GM23338 (cell line): Measurements from ENCODE around the gene UNKL. TPM values are rescaled to one million over a fixed set of nuclear protein-coding genes. Genes with fewer than 3 reads are reported as not detected.

Experiments
- ATAC-seq: fragments of 200-7000 bp; cut with Tn5 transposase; 3 replicates; pipeline ENCODE4 v1.9.1; 2020
- DNase-seq: peaks from one replicate; pipeline ENCODE4 v3.0.0-alpha.2; 2015; ENCODE audit warnings: low spot score
- H2AFZ ChIP-seq: fragments of 200-600 bp; sonication (generic); 2 replicates; pipeline ENCODE4 v1.8.0; 2016; ENCODE audit warnings: antibody characterized with exemption, mild to moderate bottlenecking, moderate library complexity
- H3F3A ChIP-seq: fragments of 200-600 bp; sonication (generic); replicated peaks from 2 replicates; pipeline ENCODE4 v1.8.0; 2017; ENCODE audit warnings: antibody characterized with exemption, mixed run types, low read depth
- H3K27ac ChIP-seq: fragments of 200-600 bp; sonication (generic); 2 replicates; pipeline ENCODE4 v1.6.1; 2016; ENCODE audit warnings: low read depth
- H3K27me3 ChIP-seq: fragments of 200-600 bp; sonication (generic); 2 replicates; pipeline ENCODE4 v1.8.0; 2016; ENCODE audit warnings: mild to moderate bottlenecking, mixed run types, moderate library complexity; ENCODE audit not compliant: insufficient read depth
- H3K36me3 ChIP-seq: fragments of 200-600 bp; sonication (generic); 2 replicates; pipeline ENCODE4 v1.8.0; 2016; ENCODE audit warnings: mild to moderate bottlenecking; ENCODE audit not compliant: insufficient read depth
- H3K4me1 ChIP-seq: fragments of 200-600 bp; sonication (generic); 2 replicates; pipeline ENCODE4 v1.8.0; 2016; ENCODE audit warnings: mild to moderate bottlenecking, moderate library complexity; ENCODE audit not compliant: insufficient read depth
- H3K4me2 ChIP-seq: fragments of 200-600 bp; sonication (generic); 2 replicates; pipeline ENCODE4 v1.7.1; 2017; ENCODE audit warnings: mixed run types
- H3K4me3 ChIP-seq: fragments of 200-600 bp; sonication (generic); 2 replicates; pipeline ENCODE4 v1.6.1; 2016; ENCODE audit warnings: mixed run types
- H3K79me2 ChIP-seq: fragments of 200-600 bp; sonication (generic); replicated peaks from 2 replicates; pipeline ENCODE4 v1.8.0; 2017; ENCODE audit warnings: mild to moderate bottlenecking; ENCODE audit not compliant: insufficient read depth
- H3K9me2 ChIP-seq: fragments of 200-600 bp; sonication (generic); 2 replicates; pipeline ENCODE4 v1.8.0; 2017; ENCODE audit not compliant: insufficient read depth
- H4K20me1 ChIP-seq: fragments of 200-600 bp; sonication (generic); replicated peaks from 2 replicates; pipeline ENCODE4 v1.8.0; 2017; ENCODE audit warnings: mild to moderate bottlenecking; ENCODE audit not compliant: insufficient read depth
- H3K27ac Mint-ChIP-seq: 2 replicates; pipeline ENCODE4 v1.8.0; 2020; ENCODE audit warnings: inconsistent platforms, mild to moderate bottlenecking, moderate library complexity, mixed read lengths
- H3K27me3 Mint-ChIP-seq: 3 replicates; pipeline ENCODE4 v1.8.0; 2022; ENCODE audit warnings: low read depth, mild to moderate bottlenecking, moderate library complexity, mixed read lengths, inconsistent platforms; ENCODE audit not compliant: insufficient read depth, poor library complexity
- H3K36me3 Mint-ChIP-seq: 3 replicates; pipeline ENCODE4 v1.8.0; 2021; ENCODE audit warnings: low read depth, mild to moderate bottlenecking, inconsistent platforms, moderate library complexity, mixed read lengths
- H3K4me1 Mint-ChIP-seq: 3 replicates; pipeline ENCODE4 v1.8.0; 2020; ENCODE audit warnings: mild to moderate bottlenecking, inconsistent platforms, mixed read lengths
- H3K4me3 Mint-ChIP-seq: 3 replicates; pipeline ENCODE4 v1.8.0; 2021; ENCODE audit warnings: moderate library complexity, mild to moderate bottlenecking, inconsistent platforms, mixed read lengths
- H3K9me3 Mint-ChIP-seq: 3 replicates; pipeline ENCODE4 v1.8.0; 2020; ENCODE audit warnings: moderate library complexity, mild to moderate bottlenecking, inconsistent platforms, mixed read lengths
- NANOG ChIP-seq: IDR thresholded peaks from 2 replicates; pipeline ENCODE4 v1.6.1; 2016; ENCODE audit warnings: antibody characterized with exemption, borderline replicate concordance
- POLR2AphosphoS5 ChIP-seq: IDR thresholded peaks from 2 replicates; pipeline ENCODE4 v1.6.1; 2016; ENCODE audit warnings: antibody characterized with exemption, low read depth
- STAT1 ChIP-seq: IDR thresholded peaks from one replicate; pipeline ENCODE4 v1.6.1; 2016; ENCODE audit warnings: antibody characterized with exemption; ENCODE audit not compliant: unreplicated experiment
- ZNF331 ChIP-seq: fragments of 250-450 bp; sonication (Bioruptor Pico); IDR thresholded peaks from 2 replicates; pipeline ENCODE4 v1.5.0; 2020; ENCODE audit warnings: low read depth, mild to moderate bottlenecking, moderate library complexity
- polyA plus RNA-seq: library from polyadenylated mRNA; unstranded; fragments of >200 nt; fragmentation: Nextera tagmentation; extraction: Ambion mirVana; gene quantifications from 2 replicates; pipeline ENCODE4 v1.2.1, GENCODE V29; 2016
- total RNA-seq: library from RNA; depleted of rRNA; stranded (reverse); fragments of >200 nt; shearing (Covaris generic); gene quantifications from 2 replicates; pipeline ENCODE4 v1.2.3, GENCODE V29; 2014
- TF ChIP-seq, protein P1 (sequence below): IDR thresholded peaks from one replicate; pipeline ENCODE4 v1.6.1; 2018; ENCODE audit warnings: antibody characterized with exemption; ENCODE audit not compliant: unreplicated experiment
- TF ChIP-seq, protein P2 (sequence below): fragments of 250-450 bp; sonication (Bioruptor Pico); IDR thresholded peaks from 2 replicates; pipeline ENCODE4 v1.5.0; 2020; ENCODE audit warnings: mild to moderate bottlenecking, moderate library complexity

Gene UNKL
- total and polyA plus RNA-seq, 2 experiments from 2014 or later: 16.7 to 28.7 TPM

DNA sequence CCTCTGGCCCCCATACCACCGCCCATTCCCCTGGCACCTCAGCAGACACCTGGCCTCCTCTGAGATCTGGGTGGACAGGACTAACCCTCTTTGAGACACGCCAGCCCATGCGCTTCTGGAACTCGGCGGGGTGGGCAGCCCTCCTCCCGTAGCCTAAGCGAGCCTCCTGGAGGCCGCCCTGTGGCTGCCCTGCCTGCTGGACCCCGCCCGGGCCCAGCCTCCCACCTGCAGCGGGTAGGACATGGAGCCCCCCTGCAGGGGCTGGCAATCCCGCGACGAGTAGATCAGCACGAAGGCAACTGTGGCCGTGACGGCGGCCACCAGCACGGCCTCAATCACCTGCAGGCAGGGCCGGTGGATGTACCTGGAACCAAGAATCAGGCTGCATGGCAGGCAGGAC lies 38.0 kb upstream of the UNKL start:
- H3K4me3 Mint-ChIP-seq: no peak overlapping the region
- H3K36me3 Mint-ChIP-seq: peaks cover 12% of the 10 kb centered on the region
- ATAC-seq (no peak), DNase-seq (no peak)
- no peak for TF ChIP-seq POLR2AphosphoS5
- TF ChIP-seq, protein P1, sequence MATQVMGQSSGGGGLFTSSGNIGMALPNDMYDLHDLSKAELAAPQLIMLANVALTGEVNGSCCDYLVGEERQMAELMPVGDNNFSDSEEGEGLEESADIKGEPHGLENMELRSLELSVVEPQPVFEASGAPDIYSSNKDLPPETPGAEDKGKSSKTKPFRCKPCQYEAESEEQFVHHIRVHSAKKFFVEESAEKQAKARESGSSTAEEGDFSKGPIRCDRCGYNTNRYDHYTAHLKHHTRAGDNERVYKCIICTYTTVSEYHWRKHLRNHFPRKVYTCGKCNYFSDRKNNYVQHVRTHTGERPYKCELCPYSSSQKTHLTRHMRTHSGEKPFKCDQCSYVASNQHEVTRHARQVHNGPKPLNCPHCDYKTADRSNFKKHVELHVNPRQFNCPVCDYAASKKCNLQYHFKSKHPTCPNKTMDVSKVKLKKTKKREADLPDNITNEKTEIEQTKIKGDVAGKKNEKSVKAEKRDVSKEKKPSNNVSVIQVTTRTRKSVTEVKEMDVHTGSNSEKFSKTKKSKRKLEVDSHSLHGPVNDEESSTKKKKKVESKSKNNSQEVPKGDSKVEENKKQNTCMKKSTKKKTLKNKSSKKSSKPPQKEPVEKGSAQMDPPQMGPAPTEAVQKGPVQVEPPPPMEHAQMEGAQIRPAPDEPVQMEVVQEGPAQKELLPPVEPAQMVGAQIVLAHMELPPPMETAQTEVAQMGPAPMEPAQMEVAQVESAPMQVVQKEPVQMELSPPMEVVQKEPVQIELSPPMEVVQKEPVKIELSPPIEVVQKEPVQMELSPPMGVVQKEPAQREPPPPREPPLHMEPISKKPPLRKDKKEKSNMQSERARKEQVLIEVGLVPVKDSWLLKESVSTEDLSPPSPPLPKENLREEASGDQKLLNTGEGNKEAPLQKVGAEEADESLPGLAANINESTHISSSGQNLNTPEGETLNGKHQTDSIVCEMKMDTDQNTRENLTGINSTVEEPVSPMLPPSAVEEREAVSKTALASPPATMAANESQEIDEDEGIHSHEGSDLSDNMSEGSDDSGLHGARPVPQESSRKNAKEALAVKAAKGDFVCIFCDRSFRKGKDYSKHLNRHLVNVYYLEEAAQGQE: no peak
- TF ChIP-seq STAT1: no peak
- TF ChIP-seq, protein P2, sequence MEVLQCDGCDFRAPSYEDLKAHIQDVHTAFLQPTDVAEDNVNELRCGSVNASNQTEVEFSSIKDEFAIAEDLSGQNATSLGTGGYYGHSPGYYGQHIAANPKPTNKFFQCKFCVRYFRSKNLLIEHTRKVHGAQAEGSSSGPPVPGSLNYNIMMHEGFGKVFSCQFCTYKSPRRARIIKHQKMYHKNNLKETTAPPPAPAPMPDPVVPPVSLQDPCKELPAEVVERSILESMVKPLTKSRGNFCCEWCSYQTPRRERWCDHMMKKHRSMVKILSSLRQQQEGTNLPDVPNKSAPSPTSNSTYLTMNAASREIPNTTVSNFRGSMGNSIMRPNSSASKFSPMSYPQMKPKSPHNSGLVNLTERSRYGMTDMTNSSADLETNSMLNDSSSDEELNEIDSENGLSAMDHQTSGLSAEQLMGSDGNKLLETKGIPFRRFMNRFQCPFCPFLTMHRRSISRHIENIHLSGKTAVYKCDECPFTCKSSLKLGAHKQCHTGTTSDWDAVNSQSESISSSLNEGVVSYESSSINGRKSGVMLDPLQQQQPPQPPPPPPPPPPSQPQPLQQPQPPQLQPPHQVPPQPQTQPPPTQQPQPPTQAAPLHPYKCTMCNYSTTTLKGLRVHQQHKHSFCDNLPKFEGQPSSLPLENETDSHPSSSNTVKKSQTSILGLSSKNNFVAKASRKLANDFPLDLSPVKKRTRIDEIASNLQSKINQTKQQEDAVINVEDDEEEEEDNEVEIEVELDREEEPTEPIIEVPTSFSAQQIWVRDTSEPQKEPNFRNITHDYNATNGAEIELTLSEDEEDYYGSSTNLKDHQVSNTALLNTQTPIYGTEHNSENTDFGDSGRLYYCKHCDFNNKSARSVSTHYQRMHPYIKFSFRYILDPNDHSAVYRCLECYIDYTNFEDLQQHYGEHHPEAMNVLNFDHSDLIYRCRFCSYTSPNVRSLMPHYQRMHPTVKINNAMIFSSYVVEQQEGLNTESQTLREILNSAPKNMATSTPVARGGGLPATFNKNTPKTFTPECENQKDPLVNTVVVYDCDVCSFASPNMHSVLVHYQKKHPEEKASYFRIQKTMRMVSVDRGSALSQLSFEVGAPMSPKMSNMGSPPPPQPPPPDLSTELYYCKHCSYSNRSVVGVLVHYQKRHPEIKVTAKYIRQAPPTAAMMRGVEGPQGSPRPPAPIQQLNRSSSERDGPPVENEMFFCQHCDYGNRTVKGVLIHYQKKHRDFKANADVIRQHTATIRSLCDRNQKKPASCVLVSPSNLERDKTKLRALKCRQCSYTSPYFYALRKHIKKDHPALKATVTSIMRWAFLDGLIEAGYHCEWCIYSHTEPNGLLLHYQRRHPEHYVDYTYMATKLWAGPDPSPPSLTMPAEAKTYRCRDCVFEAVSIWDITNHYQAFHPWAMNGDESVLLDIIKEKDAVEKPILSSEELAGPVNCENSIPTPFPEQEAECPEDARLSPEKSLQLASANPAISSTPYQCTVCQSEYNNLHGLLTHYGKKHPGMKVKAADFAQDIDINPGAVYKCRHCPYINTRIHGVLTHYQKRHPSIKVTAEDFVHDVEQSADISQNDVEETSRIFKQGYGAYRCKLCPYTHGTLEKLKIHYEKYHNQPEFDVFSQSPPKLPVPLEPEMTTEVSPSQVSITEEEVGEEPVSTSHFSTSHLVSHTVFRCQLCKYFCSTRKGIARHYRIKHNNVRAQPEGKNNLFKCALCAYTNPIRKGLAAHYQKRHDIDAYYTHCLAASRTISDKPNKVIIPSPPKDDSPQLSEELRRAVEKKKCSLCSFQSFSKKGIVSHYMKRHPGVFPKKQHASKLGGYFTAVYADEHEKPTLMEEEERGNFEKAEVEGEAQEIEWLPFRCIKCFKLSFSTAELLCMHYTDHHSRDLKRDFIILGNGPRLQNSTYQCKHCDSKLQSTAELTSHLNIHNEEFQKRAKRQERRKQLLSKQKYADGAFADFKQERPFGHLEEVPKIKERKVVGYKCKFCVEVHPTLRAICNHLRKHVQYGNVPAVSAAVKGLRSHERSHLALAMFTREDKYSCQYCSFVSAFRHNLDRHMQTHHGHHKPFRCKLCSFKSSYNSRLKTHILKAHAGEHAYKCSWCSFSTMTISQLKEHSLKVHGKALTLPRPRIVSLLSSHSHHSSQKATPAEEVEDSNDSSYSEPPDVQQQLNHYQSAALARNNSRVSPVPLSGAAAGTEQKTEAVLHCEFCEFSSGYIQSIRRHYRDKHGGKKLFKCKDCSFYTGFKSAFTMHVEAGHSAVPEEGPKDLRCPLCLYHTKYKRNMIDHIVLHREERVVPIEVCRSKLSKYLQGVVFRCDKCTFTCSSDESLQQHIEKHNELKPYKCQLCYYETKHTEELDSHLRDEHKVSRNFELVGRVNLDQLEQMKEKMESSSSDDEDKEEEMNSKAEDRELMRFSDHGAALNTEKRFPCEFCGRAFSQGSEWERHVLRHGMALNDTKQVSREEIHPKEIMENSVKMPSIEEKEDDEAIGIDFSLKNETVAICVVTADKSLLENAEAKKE (CRISPR knock-in tag): no peak
- TF ChIP-seq ZNF331 (CRISPR knock-in tag): no peak
- TF ChIP-seq NANOG: no peak
- no peak overlapping the region for H3K27ac Mint-ChIP-seq
- no peak overlapping the region for H3K4me3 ChIP-seq
- no peaks in the 10 kb centered on the region for H3K9me3 Mint-ChIP-seq
- no peak overlapping the region for H3K4me2 ChIP-seq
- no peaks in the 10 kb centered on the region for H3K4me1 Mint-ChIP-seq
- no peaks in the 10 kb centered on the region for H3K4me1 ChIP-seq
- no peaks in the 10 kb centered on the region for H3K9me2 ChIP-seq
- no peaks in the 10 kb centered on the region for H3K27me3 ChIP-seq
- no peaks in the 10 kb centered on the region for H3F3A ChIP-seq
- peaks cover 9% of the 10 kb centered on the region for H3K27me3 Mint-ChIP-seq
- no peaks in the 10 kb centered on the region for H4K20me1 ChIP-seq
- no peak overlapping the region for H2AFZ ChIP-seq
- no peaks in the 10 kb centered on the region for H3K36me3 ChIP-seq
- H3K27ac ChIP-seq: no peak overlapping the region
- H3K79me2 ChIP-seq: no peaks in the 10 kb centered on the region
